Adipocyte (in vitro differentiated cells): ENCODE results near the gene ARHGAP6.

Experiments
- DNase-seq: peaks from one replicate; pipeline ENCODE4 v3.0.0-alpha.2; 2015; ENCODE audit warnings: low read depth
- H3K27me3 ChIP-seq: replicated peaks from 2 replicates; pipeline ENCODE4 v1.7.0; 2013; ENCODE audit warnings: mild to moderate bottlenecking, low read length, moderate library complexity; ENCODE audit not compliant: control insufficient read depth, insufficient read depth
- H3K36me3 ChIP-seq: 2 replicates; pipeline ENCODE4 v1.7.0; 2013; ENCODE audit warnings: low read length, mild to moderate bottlenecking, moderate library complexity; ENCODE audit not compliant: control insufficient read depth, insufficient read depth, severe bottlenecking
- H3K4me1 ChIP-seq: 2 replicates; pipeline ENCODE4 v1.7.0; 2013; ENCODE audit warnings: mild to moderate bottlenecking, low read length, moderate library complexity; ENCODE audit not compliant: control insufficient read depth, insufficient read depth
- H3K4me3 ChIP-seq: 2 replicates; pipeline ENCODE4 v1.7.0; 2013; ENCODE audit warnings: mild to moderate bottlenecking, low read length, moderate library complexity
- H3K9ac ChIP-seq: 2 replicates; pipeline ENCODE4 v1.7.0; 2013; ENCODE audit warnings: mild to moderate bottlenecking, low read length, moderate library complexity
- H3K9me3 ChIP-seq: 2 replicates; pipeline ENCODE4 v1.7.0; 2013; ENCODE audit warnings: mild to moderate bottlenecking, low read length, moderate library complexity; ENCODE audit not compliant: control insufficient read depth

The ARHGAP6 gene

GRCh38 chrX:11566789-11567188 is 98.9 kb downstream of the ARHGAP6 start:
- Histone ChIP-seq H3K27me3 (no peaks in the 10 kb centered on the region), H3K9me3 (peaks cover 5% of the 10 kb centered on the region), H3K9ac (no peak overlapping the region), H3K4me1 (no peaks in the 10 kb centered on the region), H3K4me3 (no peak overlapping the region), H3K36me3 (no peaks in the 10 kb centered on the region)
- peak; percentile 45 for DNase-seq

GRCh38 chrX:11566173-11566572 is 99.5 kb downstream of the ARHGAP6 start:
- no peak for DNase-seq

DNA sequence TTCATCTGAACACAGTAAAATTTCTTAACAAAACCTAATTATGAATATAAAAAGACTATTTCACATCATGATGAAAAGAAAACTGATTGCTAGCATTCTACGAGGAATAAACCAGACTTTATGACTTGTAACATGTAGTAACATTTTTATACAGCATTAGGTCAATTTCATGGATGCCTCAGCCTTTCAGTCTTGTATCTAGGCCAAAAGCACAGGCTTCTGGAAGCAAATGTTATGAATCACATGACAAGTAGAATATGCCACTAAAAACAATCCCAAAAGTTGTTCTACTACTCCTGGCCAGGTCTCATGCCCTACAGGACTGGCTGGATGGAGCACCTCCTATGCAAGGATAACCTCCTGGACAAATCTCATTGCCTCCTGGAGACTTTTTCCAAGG is 101.2 kb downstream of the ARHGAP6 start:
- peak; percentile 21 for DNase-seq
- H3K4me3 ChIP-seq: no peak overlapping the region
- H3K9me3 ChIP-seq: no peaks in the 10 kb centered on the region
- no peaks in the 10 kb centered on the region for H3K27me3 ChIP-seq
- H3K4me1 ChIP-seq: no peaks in the 10 kb centered on the region
- no peaks in the 10 kb centered on the region for H3K36me3 ChIP-seq
- no peak overlapping the region for H3K9ac ChIP-seq

More at GRCh38 chrX:11566173-11566572, 99.5 kb downstream of the ARHGAP6 start:
- Histone ChIP-seq H3K36me3 (no peaks in the 10 kb centered on the region), H3K9ac (no peak overlapping the region), H3K27me3 (no peaks in the 10 kb centered on the region), H3K4me1 (no peaks in the 10 kb centered on the region), H3K4me3 (no peak overlapping the region), H3K9me3 (peaks cover 4% of the 10 kb centered on the region)

GRCh38 chrX:11562570-11562969 is 103.2 kb downstream of the ARHGAP6 start:
- Histone ChIP-seq H3K36me3 (no peaks in the 10 kb centered on the region), H3K9ac (no peak overlapping the region), H3K9me3 (no peaks in the 10 kb centered on the region)

GRCh38 chrX:11558972-11559371 is 106.7 kb downstream of the ARHGAP6 start:
- no peak overlapping the region for H3K4me3 ChIP-seq
- H3K4me1 ChIP-seq: no peaks in the 10 kb centered on the region
- H3K9me3 ChIP-seq: no peaks in the 10 kb centered on the region
- H3K36me3 ChIP-seq: no peaks in the 10 kb centered on the region
- no peak overlapping the region for H3K9ac ChIP-seq
- no peaks in the 10 kb centered on the region for H3K27me3 ChIP-seq
- no peak for DNase-seq

More at GRCh38 chrX:11562570-11562969, 103.2 kb downstream of the ARHGAP6 start:
- H3K4me3 ChIP-seq: no peak overlapping the region
- DNase-seq: no peak
- no peaks in the 10 kb centered on the region for H3K4me1 ChIP-seq
- H3K27me3 ChIP-seq: no peaks in the 10 kb centered on the region

- H3K4me1 ChIP-seq: no peaks in the 10 kb centered on the region
- no peak overlapping the region for H3K9ac ChIP-seq
- no peaks in the 10 kb centered on the region for H3K27me3 ChIP-seq
- no peak overlapping the region for H3K4me3 ChIP-seq
- no peaks in the 10 kb centered on the region for H3K36me3 ChIP-seq
- no peaks in the 10 kb centered on the region for H3K9me3 ChIP-seq
- peak; percentile 41 for DNase-seq
Measured at GRCh38 chrX:11557120-11557519, 108.6 kb downstream of the ARHGAP6 start.

DNA sequence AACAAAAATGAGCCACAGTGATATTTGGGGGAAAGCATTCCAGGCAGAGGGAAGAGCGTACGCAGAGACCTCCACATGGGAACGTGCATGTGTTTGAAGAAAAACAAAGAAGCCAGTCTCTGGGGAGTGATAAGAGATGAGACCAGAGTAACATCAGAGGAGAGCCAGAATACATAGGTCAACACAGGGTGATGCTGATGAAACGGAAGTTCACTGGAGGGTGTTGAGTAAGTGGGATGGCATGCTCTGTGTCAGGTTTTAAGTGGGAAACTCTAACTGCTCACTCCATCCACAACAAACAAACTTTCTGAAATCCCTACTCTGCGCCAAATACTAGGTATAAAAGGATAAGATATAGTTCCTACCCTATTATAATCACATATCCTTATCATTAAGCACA is 110.0 kb downstream of the ARHGAP6 start:
- Histone ChIP-seq H3K4me1 (no peaks in the 10 kb centered on the region), H3K4me3 (no peak overlapping the region), H3K9me3 (no peaks in the 10 kb centered on the region), H3K27me3 (no peaks in the 10 kb centered on the region), H3K9ac (no peak overlapping the region), H3K36me3 (no peaks in the 10 kb centered on the region)
- no peak for DNase-seq

GRCh38 chrX:11553594-11553993 is 112.1 kb downstream of the ARHGAP6 start:
- H3K4me3 ChIP-seq: no peak overlapping the region
- no peaks in the 10 kb centered on the region for H3K36me3 ChIP-seq
- no peak for DNase-seq
- H3K9me3 ChIP-seq: no peaks in the 10 kb centered on the region
- no peaks in the 10 kb centered on the region for H3K4me1 ChIP-seq
- H3K27me3 ChIP-seq: no peaks in the 10 kb centered on the region
- no peak overlapping the region for H3K9ac ChIP-seq

- H3K4me1 ChIP-seq: no peaks in the 10 kb centered on the region
- no peaks in the 10 kb centered on the region for H3K36me3 ChIP-seq
- no peak overlapping the region for H3K4me3 ChIP-seq
- H3K27me3 ChIP-seq: no peaks in the 10 kb centered on the region
- DNase-seq: no peak
- no peak overlapping the region for H3K9ac ChIP-seq
- H3K9me3 ChIP-seq: no peaks in the 10 kb centered on the region
Measured at GRCh38 chrX:11551151-11551550, 114.6 kb downstream of the ARHGAP6 start.

- H3K27me3 ChIP-seq: no peaks in the 10 kb centered on the region
- no peak overlapping the region for H3K4me3 ChIP-seq
- no peaks in the 10 kb centered on the region for H3K4me1 ChIP-seq
- no peaks in the 10 kb centered on the region for H3K9me3 ChIP-seq
- no peak overlapping the region for H3K9ac ChIP-seq
- H3K36me3 ChIP-seq: no peaks in the 10 kb centered on the region
- no peak for DNase-seq
Measured at GRCh38 chrX:11546917-11547316, 118.8 kb downstream of the ARHGAP6 start.

DNA sequence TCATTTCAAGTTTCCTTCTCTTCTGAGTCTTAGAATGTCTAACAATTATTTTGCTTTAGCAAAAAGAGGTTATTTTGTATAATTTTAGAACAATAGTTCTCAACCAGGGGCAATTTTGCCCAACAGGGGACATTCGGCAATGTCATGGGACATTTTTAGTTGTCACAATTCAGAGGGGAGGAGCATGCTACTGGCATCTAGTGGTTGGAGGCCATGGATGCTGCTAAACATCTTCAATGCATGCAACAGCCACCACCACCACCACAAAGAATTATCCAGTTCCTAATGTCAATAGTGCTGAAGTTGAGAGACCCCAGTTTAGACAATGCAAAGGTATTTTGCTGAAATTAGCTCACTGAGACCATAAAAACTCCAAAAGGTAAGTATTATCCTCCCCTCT is 122.5 kb downstream of the ARHGAP6 start:
- no peak overlapping the region for H3K4me3 ChIP-seq
- H3K9ac ChIP-seq: no peak overlapping the region
- DNase-seq: no peak
- H3K36me3 ChIP-seq: no peaks in the 10 kb centered on the region
- no peaks in the 10 kb centered on the region for H3K27me3 ChIP-seq
- H3K9me3 ChIP-seq: no peaks in the 10 kb centered on the region
- no peaks in the 10 kb centered on the region for H3K4me1 ChIP-seq

- Histone ChIP-seq H3K27me3 (no peaks in the 10 kb centered on the region), H3K36me3 (no peaks in the 10 kb centered on the region), H3K4me1 (peaks cover 5% of the 10 kb centered on the region), H3K9ac (no peak overlapping the region), H3K4me3 (no peak overlapping the region), H3K9me3 (no peaks in the 10 kb centered on the region)
- DNase-seq: no peak
Measured at GRCh38 chrX:11541510-11541909, 124.2 kb downstream of the ARHGAP6 start.
